Measurements from ENCODE around the gene SIX3. TPM values are rescaled to one million over a fixed set of nuclear protein-coding genes. Genes with fewer than 3 reads are reported as not detected.
A peak's percentile ranks its signal among the peaks of the same experiment; 100 is the strongest.

The SIX3 gene
- total RNA-seq, 2 donors from 2014 or later = 1.9 to 5.7 TPM

DNA sequence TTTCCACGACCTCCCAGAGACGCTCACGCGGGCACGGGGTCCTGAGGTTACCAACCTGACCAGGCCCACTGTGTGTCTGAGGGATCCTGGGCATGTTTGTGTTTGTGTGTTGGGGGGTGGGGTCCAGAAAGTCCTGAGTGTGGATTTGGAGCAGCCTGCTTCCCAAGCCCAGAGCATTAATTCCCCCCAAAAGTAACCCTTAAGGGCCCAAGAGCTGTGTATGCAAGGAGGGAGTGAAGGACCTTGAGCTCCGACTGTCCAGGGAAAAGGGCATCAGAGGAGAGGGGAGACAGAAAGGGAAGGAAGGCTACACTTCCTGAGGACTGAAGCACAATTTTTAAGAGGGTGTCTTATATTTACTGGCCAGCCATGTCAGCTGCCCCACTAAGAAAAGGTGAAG lies 5.2 kb upstream of the SIX3 start:
- H3K4me3 ChIP-seq (ENCODE audit: low read length) = no peak overlapping the region
- whole genome bisulfite sequencing, 2 experiments (ENCODE audit: insufficient coverage in 1 of 2, insufficient read length in 1 of 2) = 20 to 24% methylated on average over 1 to 6 of the region's 6 CpGs
- Mint-ChIP-seq H3K27me3 (ENCODE audit: insufficient read depth) (peaks cover 91% of the 10 kb centered on the region), H3K36me3 (ENCODE audit: low read depth) (no peaks in the 10 kb centered on the region), H3K4me1 (peaks cover 40% of the 10 kb centered on the region), H3K27ac (no peak overlapping the region), H3K4me3 (peak overlapping the region; percentile 69), H3K9me3 (no peaks in the 10 kb centered on the region)
- no peak for DNase-seq
- TF ChIP-seq, protein P1, sequence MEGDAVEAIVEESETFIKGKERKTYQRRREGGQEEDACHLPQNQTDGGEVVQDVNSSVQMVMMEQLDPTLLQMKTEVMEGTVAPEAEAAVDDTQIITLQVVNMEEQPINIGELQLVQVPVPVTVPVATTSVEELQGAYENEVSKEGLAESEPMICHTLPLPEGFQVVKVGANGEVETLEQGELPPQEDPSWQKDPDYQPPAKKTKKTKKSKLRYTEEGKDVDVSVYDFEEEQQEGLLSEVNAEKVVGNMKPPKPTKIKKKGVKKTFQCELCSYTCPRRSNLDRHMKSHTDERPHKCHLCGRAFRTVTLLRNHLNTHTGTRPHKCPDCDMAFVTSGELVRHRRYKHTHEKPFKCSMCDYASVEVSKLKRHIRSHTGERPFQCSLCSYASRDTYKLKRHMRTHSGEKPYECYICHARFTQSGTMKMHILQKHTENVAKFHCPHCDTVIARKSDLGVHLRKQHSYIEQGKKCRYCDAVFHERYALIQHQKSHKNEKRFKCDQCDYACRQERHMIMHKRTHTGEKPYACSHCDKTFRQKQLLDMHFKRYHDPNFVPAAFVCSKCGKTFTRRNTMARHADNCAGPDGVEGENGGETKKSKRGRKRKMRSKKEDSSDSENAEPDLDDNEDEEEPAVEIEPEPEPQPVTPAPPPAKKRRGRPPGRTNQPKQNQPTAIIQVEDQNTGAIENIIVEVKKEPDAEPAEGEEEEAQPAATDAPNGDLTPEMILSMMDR (conservative IDR thresholded peaks at IDR 0.05) = no peak
- no peaks in the 10 kb centered on the region for H3K36me3 ChIP-seq (ENCODE audit: control insufficient read depth, insufficient read depth, low read length)
- H3K9me3 ChIP-seq (ENCODE audit: control insufficient read depth, low read length) = no peaks in the 10 kb centered on the region
- peaks cover 15% of the 10 kb centered on the region for H3K4me1 ChIP-seq (ENCODE audit: control insufficient read depth, insufficient read depth, low read length)
- H3K27ac ChIP-seq (ENCODE audit: low read depth, low read length) = no peak overlapping the region
- no peak overlapping the region for H3K9ac ChIP-seq (ENCODE audit: extremely low read depth, low read length, poor library complexity, severe bottlenecking)
- peaks cover 100% of the 10 kb centered on the region for H3K27me3 ChIP-seq (ENCODE audit: control insufficient read depth, insufficient read depth, low read length, poor library complexity, severe bottlenecking)

DNA sequence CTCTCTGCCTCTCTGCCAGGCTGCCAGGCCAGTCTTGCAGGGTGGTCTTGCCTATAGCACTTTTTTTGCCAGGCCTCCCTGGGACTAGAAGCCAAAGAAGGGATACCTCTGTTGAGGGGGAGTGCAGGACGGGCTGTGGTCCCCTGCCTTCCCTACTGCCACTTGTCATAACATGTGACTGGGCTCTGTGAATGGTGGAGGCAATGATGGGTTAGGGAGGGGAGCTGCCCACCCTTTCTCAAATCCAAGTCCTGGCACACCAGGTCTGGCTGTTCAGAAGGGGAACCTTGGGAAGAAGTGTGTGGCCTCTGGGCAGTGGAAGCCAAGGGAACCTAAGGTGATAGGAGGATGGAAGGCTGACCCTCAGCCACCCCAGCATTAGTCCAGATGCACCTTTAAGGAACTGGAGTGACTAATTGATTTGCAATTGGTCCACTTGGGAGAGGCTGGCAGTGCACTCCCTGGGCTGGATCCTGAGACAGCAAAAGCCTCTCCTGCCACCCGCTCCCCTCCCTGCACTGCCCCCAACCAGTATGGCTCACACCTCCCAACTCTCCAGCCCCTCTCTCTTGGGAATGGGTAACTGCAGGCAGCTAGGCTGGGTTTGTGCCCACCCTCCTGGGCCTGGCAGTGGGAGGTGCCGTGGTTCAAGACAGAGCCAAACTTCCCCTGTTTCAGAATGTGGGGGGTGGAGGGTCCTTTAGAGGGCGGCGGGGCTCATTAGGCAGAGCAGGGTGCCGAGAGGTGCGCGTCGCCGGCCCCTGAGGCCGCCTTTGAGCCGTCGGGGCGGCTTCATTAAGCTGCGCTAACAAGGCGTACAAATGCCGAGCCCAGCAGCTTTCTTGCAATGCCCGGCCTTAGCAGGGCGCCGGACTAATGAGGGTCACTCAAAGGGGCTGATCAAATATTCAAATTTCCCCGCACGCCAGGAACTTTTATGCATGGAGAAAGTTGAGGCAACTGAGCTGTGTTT lies 4.5 kb upstream of the SIX3 start:
- DNase-seq = peak; percentile 82
- Mint-ChIP-seq H3K4me1 (peaks cover 38% of the 10 kb centered on the region), H3K9me3 (no peaks in the 10 kb centered on the region), H3K27ac (no peak overlapping the region), H3K4me3 (peak overlapping the region; percentile 69), H3K36me3 (ENCODE audit: low read depth) (no peaks in the 10 kb centered on the region), H3K27me3 (ENCODE audit: insufficient read depth) (peaks cover 91% of the 10 kb centered on the region)
- 11 to 15% methylated on average over 17 to 22 of the region's 22 CpGs for WGBS, 2 experiments (ENCODE audit: insufficient coverage in 1 of 2, insufficient read length in 1 of 2)
- Histone ChIP-seq H3K4me3 (ENCODE audit: low read length) (peak overlapping the region; percentile 79), H3K36me3 (ENCODE audit: control insufficient read depth, insufficient read depth, low read length) (no peaks in the 10 kb centered on the region), H3K9me3 (ENCODE audit: control insufficient read depth, low read length) (no peaks in the 10 kb centered on the region), H3K27me3 (ENCODE audit: control insufficient read depth, insufficient read depth, low read length, poor library complexity, severe bottlenecking) (peaks cover 100% of the 10 kb centered on the region), H3K27ac (ENCODE audit: low read depth, low read length) (no peak overlapping the region), H3K9ac (ENCODE audit: extremely low read depth, low read length, poor library complexity, severe bottlenecking) (no peak overlapping the region), H3K4me1 (ENCODE audit: control insufficient read depth, insufficient read depth, low read length) (peaks cover 15% of the 10 kb centered on the region)
- TF ChIP-seq, protein P1 (conservative IDR thresholded peaks at IDR 0.05) = no peak

DNA sequence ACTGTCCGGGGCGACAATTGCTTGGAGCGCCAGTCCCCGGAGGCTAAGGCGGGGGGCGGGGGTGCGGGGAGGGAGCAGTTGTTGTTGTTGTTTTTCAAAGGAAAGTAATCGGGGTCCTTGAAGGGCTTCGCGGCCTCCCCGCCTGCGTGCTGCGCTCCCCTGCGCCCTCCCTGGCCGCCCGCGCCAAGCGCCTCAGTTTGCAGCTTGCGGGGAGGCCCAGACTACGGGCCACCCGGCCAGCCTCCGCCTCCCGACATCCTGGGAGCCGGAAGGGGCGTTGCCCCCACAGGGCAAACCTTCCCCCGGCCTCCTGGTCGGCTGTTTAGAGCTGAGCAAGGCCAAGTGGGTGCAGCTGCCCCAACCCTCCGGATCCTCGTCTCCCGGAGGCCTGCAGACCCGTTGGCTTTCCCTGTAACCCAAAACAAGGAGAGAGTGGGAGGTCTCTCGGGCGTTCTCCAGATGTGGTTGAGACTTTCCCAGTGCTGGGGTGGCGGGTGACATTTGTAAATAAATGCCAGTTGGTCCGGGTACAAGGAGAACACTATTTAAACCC lies 3.7 kb upstream of the SIX3 start:
- Histone ChIP-seq H3K9me3 (ENCODE audit: control insufficient read depth, low read length) (no peaks in the 10 kb centered on the region), H3K4me3 (ENCODE audit: low read length) (peak overlapping the region; percentile 79), H3K27ac (ENCODE audit: low read depth, low read length) (no peak overlapping the region), H3K27me3 (ENCODE audit: control insufficient read depth, insufficient read depth, low read length, poor library complexity, severe bottlenecking) (peaks cover 99% of the 10 kb centered on the region), H3K36me3 (ENCODE audit: control insufficient read depth, insufficient read depth, low read length) (no peaks in the 10 kb centered on the region), H3K9ac (ENCODE audit: extremely low read depth, low read length, poor library complexity, severe bottlenecking) (no peak overlapping the region), H3K4me1 (ENCODE audit: control insufficient read depth, insufficient read depth, low read length) (peaks cover 15% of the 10 kb centered on the region)
- H3K9me3 Mint-ChIP-seq = no peaks in the 10 kb centered on the region
- 1 to 4% methylated on average over 5 to 35 of the region's 35 CpGs for WGBS, 2 experiments (ENCODE audit: insufficient coverage in 1 of 2, insufficient read length in 1 of 2)
- H3K27ac Mint-ChIP-seq = no peak overlapping the region
- TF ChIP-seq, protein P1 (conservative IDR thresholded peaks at IDR 0.05) = peak; percentile 56
- H3K4me1 Mint-ChIP-seq = peaks cover 39% of the 10 kb centered on the region
- H3K27me3 Mint-ChIP-seq (ENCODE audit: insufficient read depth) = peaks cover 91% of the 10 kb centered on the region
- DNase-seq = peak; percentile 91
- peak overlapping the region; percentile 69 for H3K4me3 Mint-ChIP-seq
- no peaks in the 10 kb centered on the region for H3K36me3 Mint-ChIP-seq (ENCODE audit: low read depth)

Data from endodermal cell (in vitro differentiated cells).